H9 (cell line): ENCODE results near the gene KRT77. TPM values are rescaled to one million over a fixed set of nuclear protein-coding genes. Genes with fewer than 3 reads are reported as not detected.

Source experiments
- DNase-seq: peaks from one replicate; pipeline ENCODE4 v3.0.0-alpha.2; 2017
- H2AFZ ChIP-seq: one replicate; pipeline ENCODE4 v1.6.1; 2013; ENCODE audit warnings: mild to moderate bottlenecking, low read length, control low read depth, moderate library complexity
- H2AK5ac ChIP-seq: 2 replicates; pipeline ENCODE4 v1.6.1; 2013; ENCODE audit warnings: low read length, control low read depth, mixed read lengths; ENCODE audit not compliant: insufficient read length
- H2BK120ac ChIP-seq: one replicate; pipeline ENCODE4 v1.6.1; 2013; ENCODE audit warnings: low read depth, mild to moderate bottlenecking, low read length, control low read depth, inconsistent platforms; ENCODE audit not compliant: poor library complexity, severe bottlenecking
- H2BK12ac ChIP-seq: 2 replicates; pipeline ENCODE4 v1.6.1; 2013; ENCODE audit warnings: low read length, control low read depth, mixed read lengths, low read depth; ENCODE audit not compliant: insufficient read length
- H2BK15ac ChIP-seq: 2 replicates; pipeline ENCODE4 v1.6.1; 2013; ENCODE audit warnings: low read depth, low read length, control low read depth
- H2BK20ac ChIP-seq: one replicate; pipeline ENCODE4 v1.6.1; 2013; ENCODE audit warnings: low read depth, mild to moderate bottlenecking, low read length, control low read depth, inconsistent platforms; ENCODE audit not compliant: poor library complexity, severe bottlenecking
- H2BK5ac ChIP-seq: 2 replicates; pipeline ENCODE4 v1.6.1; 2013; ENCODE audit warnings: low read length, control low read depth, mixed read lengths; ENCODE audit not compliant: insufficient read length
- H3K14ac ChIP-seq: 2 replicates; pipeline ENCODE4 v1.6.1; 2013; ENCODE audit warnings: low read length, control low read depth; ENCODE audit not compliant: insufficient read depth
- H3K18ac ChIP-seq: 2 replicates; pipeline ENCODE4 v1.6.1; 2013; ENCODE audit warnings: low read depth, mild to moderate bottlenecking, mixed read lengths, low read length, control low read depth; ENCODE audit not compliant: insufficient read length
- H3K23ac ChIP-seq: 2 replicates; pipeline ENCODE4 v1.6.1; 2013; ENCODE audit warnings: low read length, control low read depth, mixed read lengths, low read depth; ENCODE audit not compliant: insufficient read length
- H3K23me2 ChIP-seq: 2 replicates; pipeline ENCODE4 v1.6.1; 2013; ENCODE audit warnings: low read depth, mild to moderate bottlenecking, mixed read lengths, low read length, control low read depth; ENCODE audit not compliant: insufficient read length, poor library complexity, severe bottlenecking
- H3K27ac ChIP-seq: 2 replicates; pipeline ENCODE4 v1.5.1; 2013; ENCODE audit warnings: low read length, control low read depth, mixed read lengths, low read depth; ENCODE audit not compliant: insufficient read length
- H3K27me3 ChIP-seq: 2 replicates; pipeline ENCODE4 v1.6.1; 2013; ENCODE audit warnings: low read length, control low read depth, inconsistent platforms; ENCODE audit not compliant: insufficient read depth
- H3K4ac ChIP-seq: 2 replicates; pipeline ENCODE4 v1.6.1; 2013; ENCODE audit warnings: low read depth, mild to moderate bottlenecking, control low read depth, inconsistent platforms, low read length, moderate library complexity
- H3K4me1 ChIP-seq: 2 replicates; pipeline ENCODE4 v1.6.1; 2013; ENCODE audit warnings: low read length, control low read depth, inconsistent platforms; ENCODE audit not compliant: insufficient read depth
- H3K4me2 ChIP-seq: 2 replicates; pipeline ENCODE4 v1.6.1; 2013; ENCODE audit warnings: low read length, control low read depth, mixed read lengths; ENCODE audit not compliant: insufficient read length, insufficient read depth
- H3K56ac ChIP-seq: 2 replicates; pipeline ENCODE4 v1.6.1; 2013; ENCODE audit warnings: low read depth, mild to moderate bottlenecking, mixed read lengths, low read length, control low read depth; ENCODE audit not compliant: insufficient read length
- H3K79me1 ChIP-seq: 2 replicates; pipeline ENCODE4 v1.6.1; 2013; ENCODE audit warnings: low read depth, mild to moderate bottlenecking, moderate library complexity, low read length, control low read depth, inconsistent platforms; ENCODE audit not compliant: insufficient read depth, poor library complexity, severe bottlenecking
- H3K79me2 ChIP-seq: 2 replicates; pipeline ENCODE4 v1.6.1; 2013; ENCODE audit warnings: low read length, control low read depth, inconsistent platforms; ENCODE audit not compliant: insufficient read depth
- H3K9ac ChIP-seq: 2 replicates; pipeline ENCODE4 v1.6.1; 2013; ENCODE audit warnings: low read length, control low read depth, mixed read lengths; ENCODE audit not compliant: insufficient read length; ENCODE audit errors: extremely low read depth
- H3K9me3 ChIP-seq: one replicate; pipeline ENCODE4 v1.6.1; 2013; ENCODE audit warnings: low read depth, low read length, inconsistent platforms; ENCODE audit not compliant: control insufficient read depth
- H3T11ph ChIP-seq: one replicate; pipeline ENCODE4 v1.6.1; 2013; ENCODE audit warnings: mild to moderate bottlenecking, low read length, control low read depth, inconsistent platforms
- H4K20me1 ChIP-seq: one replicate; pipeline ENCODE4 v1.6.1; 2013; ENCODE audit not compliant: control insufficient read depth, insufficient read length, insufficient read depth
- H4K5ac ChIP-seq: 2 replicates; pipeline ENCODE4 v1.6.1; 2013; ENCODE audit warnings: low read depth, mild to moderate bottlenecking, mixed read lengths, low read length, control low read depth; ENCODE audit not compliant: insufficient read length
- H4K8ac ChIP-seq: replicated peaks from 2 replicates; pipeline ENCODE4 v1.6.1; 2013; ENCODE audit warnings: low read length, control low read depth, mixed read lengths, low read depth; ENCODE audit not compliant: insufficient read length
- H4K91ac ChIP-seq: 2 replicates; pipeline ENCODE4 v1.6.1; 2013; ENCODE audit warnings: low read depth, mild to moderate bottlenecking, moderate library complexity, mixed read lengths, low read length, control low read depth; ENCODE audit not compliant: insufficient read length
- H3K27ac Mint-ChIP-seq, 3 experiments: 2 replicates in 2 of 3; 3 replicates in 1 of 3; pipeline ENCODE4 v1.8.0; 2020 to 2021; ENCODE audit warnings: mixed read lengths in 3 of 3, mild to moderate bottlenecking in 1 of 3, moderate library complexity in 1 of 3
- H3K27me3 Mint-ChIP-seq: 2 replicates; pipeline ENCODE4 v1.8.0; 2021; ENCODE audit warnings: low read depth, mild to moderate bottlenecking, moderate library complexity, mixed read lengths
- H3K36me3 Mint-ChIP-seq, 3 experiments: 2 replicates in 2 of 3; 3 replicates in 1 of 3; pipeline ENCODE4 v1.8.0; 2020 to 2021; ENCODE audit warnings: low read depth in 3 of 3, mixed read lengths in 3 of 3; ENCODE audit not compliant: insufficient read depth in 1 of 3
- H3K4me1 Mint-ChIP-seq, 2 experiments: 2 replicates each; pipeline ENCODE4 v1.8.0; 2020; ENCODE audit warnings: mixed read lengths in 2 of 2
- H3K4me3 Mint-ChIP-seq, 2 experiments: 2 replicates in 1 of 2; 3 replicates in 1 of 2; pipeline ENCODE4 v1.8.0; 2020 to 2021; ENCODE audit warnings: mild to moderate bottlenecking in 2 of 2, mixed read lengths in 2 of 2, moderate library complexity in 1 of 2
- H3K9me3 Mint-ChIP-seq, 2 experiments: 2 replicates in 1 of 2; 3 replicates in 1 of 2; pipeline ENCODE4 v1.8.0; 2020; ENCODE audit warnings: mild to moderate bottlenecking in 2 of 2, mixed read lengths in 2 of 2, moderate library complexity in 1 of 2
- WGBS: extraction: QIAGEN DNeasy Blood & Tissue Kit; methylation state at CpG from one replicate; pipeline ENCODE4 v1.1.7; 2013; ENCODE audit warnings: missing lambda C conversion rate, low lambda C conversion rate, mixed read lengths; ENCODE audit not compliant: insufficient read length; ENCODE audit errors: extremely low coverage; 5-methylcytosine and 5-hydroxymethylcytosine counted together
- total RNA-seq: library from RNA; stranded (reverse); gene quantifications from 2 replicates; pipeline ENCODE4 v1.2.1, GENCODE V29; 2021
- TF ChIP-seq, protein P1 (sequence below): fragments of 200-600 bp; sonication (generic); conservative IDR thresholded peaks from 3 replicates; pipeline ENCODE4 v1.8.0; 2021; ENCODE audit warnings: antibody characterized with exemption, mild to moderate bottlenecking

Gene KRT77
- total RNA-seq, 1 experiment from 2014 or later, result not detected

DNA sequence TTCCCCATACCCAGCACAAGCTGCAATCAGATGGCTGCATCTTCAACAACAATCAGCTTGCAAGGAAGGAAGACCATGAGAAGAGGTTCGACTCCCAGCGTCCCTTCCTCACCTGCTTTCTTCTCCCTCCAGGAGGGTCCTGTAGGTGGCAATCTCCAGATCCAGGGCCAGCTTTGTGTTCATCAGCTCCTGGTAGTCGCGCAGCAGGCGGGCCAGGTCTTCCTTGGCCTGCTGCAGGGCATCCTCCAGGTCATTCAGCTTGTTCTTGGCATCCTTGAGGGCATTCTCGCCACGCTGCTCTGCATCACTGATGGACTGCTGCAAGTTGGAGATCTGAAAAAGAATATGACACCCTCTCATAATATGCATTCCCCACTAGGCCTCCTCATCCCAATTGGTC is 27.2 kb downstream of the KRT77 start:
- TF ChIP-seq, protein P1, sequence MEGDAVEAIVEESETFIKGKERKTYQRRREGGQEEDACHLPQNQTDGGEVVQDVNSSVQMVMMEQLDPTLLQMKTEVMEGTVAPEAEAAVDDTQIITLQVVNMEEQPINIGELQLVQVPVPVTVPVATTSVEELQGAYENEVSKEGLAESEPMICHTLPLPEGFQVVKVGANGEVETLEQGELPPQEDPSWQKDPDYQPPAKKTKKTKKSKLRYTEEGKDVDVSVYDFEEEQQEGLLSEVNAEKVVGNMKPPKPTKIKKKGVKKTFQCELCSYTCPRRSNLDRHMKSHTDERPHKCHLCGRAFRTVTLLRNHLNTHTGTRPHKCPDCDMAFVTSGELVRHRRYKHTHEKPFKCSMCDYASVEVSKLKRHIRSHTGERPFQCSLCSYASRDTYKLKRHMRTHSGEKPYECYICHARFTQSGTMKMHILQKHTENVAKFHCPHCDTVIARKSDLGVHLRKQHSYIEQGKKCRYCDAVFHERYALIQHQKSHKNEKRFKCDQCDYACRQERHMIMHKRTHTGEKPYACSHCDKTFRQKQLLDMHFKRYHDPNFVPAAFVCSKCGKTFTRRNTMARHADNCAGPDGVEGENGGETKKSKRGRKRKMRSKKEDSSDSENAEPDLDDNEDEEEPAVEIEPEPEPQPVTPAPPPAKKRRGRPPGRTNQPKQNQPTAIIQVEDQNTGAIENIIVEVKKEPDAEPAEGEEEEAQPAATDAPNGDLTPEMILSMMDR, result no peak

More for the DNA sequence above, 27.2 kb downstream of the KRT77 start:
- Histone ChIP-seq H2AK5ac (no peak overlapping the region), H4K8ac (no peak overlapping the region), H4K5ac (no peak overlapping the region), H3K18ac (no peak overlapping the region), H3K79me2 (no peaks in the 10 kb centered on the region), H3K9me3 (no peaks in the 10 kb centered on the region), H3K79me1 (no peaks in the 10 kb centered on the region), H3K4me2 (no peak overlapping the region), H3K4me1 (no peaks in the 10 kb centered on the region), H3K23me2 (no peaks in the 10 kb centered on the region), H2BK5ac (no peak overlapping the region), H2AFZ (no peak overlapping the region), H3K56ac (no peak overlapping the region), H4K20me1 (no peaks in the 10 kb centered on the region), H3K4ac (no peak overlapping the region), H4K91ac (no peak overlapping the region), H3T11ph (no peak overlapping the region), H2BK120ac (no peak overlapping the region), H3K27me3 (no peaks in the 10 kb centered on the region), H2BK12ac (no peak overlapping the region), H3K9ac (no peak overlapping the region), H2BK15ac (no peak overlapping the region), H3K27ac (no peak overlapping the region), H3K23ac (no peak overlapping the region), H2BK20ac (no peak overlapping the region), H3K14ac (no peak overlapping the region)
- no peaks in the 10 kb centered on the region for H3K36me3 Mint-ChIP-seq
- no peak for DNase-seq
- H3K4me3 Mint-ChIP-seq, result no peak overlapping the region
- no peak overlapping the region for H3K27ac Mint-ChIP-seq
- WGBS, result no CpG with 5 or more reads among the region's 7 CpGs
- no peaks in the 10 kb centered on the region for H3K4me1 Mint-ChIP-seq
- H3K27me3 Mint-ChIP-seq, result peaks cover 26% of the 10 kb centered on the region
- H3K9me3 Mint-ChIP-seq, result no peaks in the 10 kb centered on the region
